HG03521 (cell line): ENCODE data around the gene POU2AF1.
A peak's percentile ranks its signal among the peaks of the same experiment; 100 is the strongest.
"Not testable (repeated sequence)": the region's sequence is repeated elsewhere in the genome, so short reads cannot be mapped to it uniquely, and the experiment has no call there.

ENCODE experiments used
- ATAC-seq: cut with Tn5 transposase; IDR thresholded peaks from one replicate; pipeline ENCODE4 v1.9.1; 2021; ENCODE audit warnings: mild to moderate bottlenecking, moderate library complexity; ENCODE audit not compliant: unreplicated experiment

The POU2AF1 gene

GRCh38 chr11:111410951-111411350, 31.9 kb upstream of the POU2AF1 start:
- ATAC-seq, result no peak

GRCh38 chr11:111409915-111410314, 30.8 kb upstream of the POU2AF1 start:
- ATAC-seq, result peak; percentile 72

- peak; percentile 40 for ATAC-seq
Measured at GRCh38 chr11:111408789-111409727, 30.0 kb upstream of the POU2AF1 start.

- ATAC-seq, result no peak
Measured at GRCh38 chr11:111407652-111408051, 28.6 kb upstream of the POU2AF1 start.

- no peak for ATAC-seq
Measured at GRCh38 chr11:111406589-111406988, 27.5 kb upstream of the POU2AF1 start.

- no peak for ATAC-seq
Measured at GRCh38 chr11:111406091-111406490, 27.0 kb upstream of the POU2AF1 start.

- no peak for ATAC-seq
Measured at GRCh38 chr11:111405551-111405950, 26.5 kb upstream of the POU2AF1 start.

- no peak for ATAC-seq
Measured at GRCh38 chr11:111403051-111403726, 24.1 kb upstream of the POU2AF1 start.

- no peak for ATAC-seq
Measured at GRCh38 chr11:111402411-111402810, 23.3 kb upstream of the POU2AF1 start.

- not testable (repeated sequence) for ATAC-seq
Measured at GRCh38 chr11:111401957-111402356, 22.9 kb upstream of the POU2AF1 start.

GRCh38 chr11:111400595-111400994, 21.5 kb upstream of the POU2AF1 start:
- ATAC-seq, result peak; percentile 45

GRCh38 chr11:111399187-111400031, 20.3 kb upstream of the POU2AF1 start:
- ATAC-seq, result peak; percentile 35

- no peak for ATAC-seq
Measured at GRCh38 chr11:111397034-111397433, 18.0 kb upstream of the POU2AF1 start.

- ATAC-seq, result no peak
Measured at GRCh38 chr11:111395749-111396148, 16.7 kb upstream of the POU2AF1 start.

GRCh38 chr11:111395081-111395480, 16.0 kb upstream of the POU2AF1 start:
- no peak for ATAC-seq

GRCh38 chr11:111394147-111394546, 15.1 kb upstream of the POU2AF1 start:
- ATAC-seq, result not testable (repeated sequence)

GRCh38 chr11:111393585-111393984, 14.5 kb upstream of the POU2AF1 start:
- ATAC-seq, result no peak

GRCh38 chr11:111393096-111393495, 14.0 kb upstream of the POU2AF1 start:
- ATAC-seq, result no peak

- no peak for ATAC-seq
Measured at GRCh38 chr11:111392552-111392951, 13.5 kb upstream of the POU2AF1 start.

- ATAC-seq, result peak; percentile 68
Measured at GRCh38 chr11:111391328-111392124, 12.5 kb upstream of the POU2AF1 start.
